Ishikawa (cell line): ENCODE data around the gene CD48.

Experiments used
- CREB1 ChIP-seq: IDR thresholded peaks from 2 replicates; pipeline ENCODE4 v1.6.1; 2012; ENCODE audit warnings: low read depth
- EGR1 ChIP-seq: IDR thresholded peaks from 2 replicates; pipeline ENCODE4 v1.6.1; 2012
- EP300 ChIP-seq: IDR thresholded peaks from 2 replicates; pipeline ENCODE4 v1.6.1; 2012; ENCODE audit warnings: borderline replicate concordance
- NFIC ChIP-seq: IDR thresholded peaks from 2 replicates; pipeline ENCODE4 v1.6.1; 2012
- RAD21 ChIP-seq: IDR thresholded peaks from 2 replicates; pipeline ENCODE4 v1.6.1; 2012; ENCODE audit warnings: low read depth
- TAF1 ChIP-seq: IDR thresholded peaks from 2 replicates; pipeline ENCODE4 v1.6.1; 2012; ENCODE audit warnings: low read depth, mild to moderate bottlenecking
- YY1 ChIP-seq: IDR thresholded peaks from 2 replicates; pipeline ENCODE4 v1.6.1; 2012; ENCODE audit warnings: low read depth
- TF ChIP-seq, protein P1 (sequence below): IDR thresholded peaks from 2 replicates; pipeline ENCODE4 v1.6.1; 2012
- TF ChIP-seq, protein P2 (sequence below): IDR thresholded peaks from 2 replicates; pipeline ENCODE4 v1.6.1; 2012

DNA sequence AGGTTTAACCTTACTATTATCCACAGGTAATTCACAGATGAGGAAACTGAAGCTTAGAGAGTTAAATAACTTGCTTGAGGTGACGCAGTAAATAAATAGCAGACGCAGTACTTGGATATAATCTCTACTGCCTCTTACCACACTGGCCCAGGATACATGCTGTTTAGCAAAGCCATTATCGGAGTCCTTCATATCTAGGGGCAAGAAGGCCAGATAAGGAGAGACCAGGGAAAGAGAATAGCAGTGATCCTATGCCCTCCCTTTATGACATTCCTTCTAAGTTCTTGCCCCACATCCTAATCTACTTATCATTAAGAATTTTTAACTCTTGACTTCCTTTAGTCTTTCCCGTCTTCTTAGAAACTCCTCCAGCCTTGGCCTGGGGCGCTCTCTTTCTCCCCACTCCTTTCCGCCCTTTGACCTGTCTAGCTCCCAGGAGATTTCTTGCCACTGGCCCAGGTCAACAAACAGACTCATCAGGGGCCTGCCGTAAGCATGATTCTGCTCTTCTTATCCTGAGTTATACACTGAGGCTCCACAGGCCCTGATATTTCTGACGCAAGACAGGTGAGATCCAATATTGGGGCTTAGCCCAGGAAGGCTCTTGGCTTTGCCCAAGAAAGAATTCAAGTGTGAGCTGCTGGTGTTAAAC is 53.3 kb downstream of the CD48 start:
- TF ChIP-seq, protein P1, sequence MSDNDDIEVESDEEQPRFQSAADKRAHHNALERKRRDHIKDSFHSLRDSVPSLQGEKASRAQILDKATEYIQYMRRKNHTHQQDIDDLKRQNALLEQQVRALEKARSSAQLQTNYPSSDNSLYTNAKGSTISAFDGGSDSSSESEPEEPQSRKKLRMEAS: no peak
- TF ChIP-seq EP300 (no peak), RAD21 (no peak), TAF1 (no peak), EGR1 (no peak), CREB1 (no peak), YY1 (no peak), NFIC (no peak)
- TF ChIP-seq, protein P2, sequence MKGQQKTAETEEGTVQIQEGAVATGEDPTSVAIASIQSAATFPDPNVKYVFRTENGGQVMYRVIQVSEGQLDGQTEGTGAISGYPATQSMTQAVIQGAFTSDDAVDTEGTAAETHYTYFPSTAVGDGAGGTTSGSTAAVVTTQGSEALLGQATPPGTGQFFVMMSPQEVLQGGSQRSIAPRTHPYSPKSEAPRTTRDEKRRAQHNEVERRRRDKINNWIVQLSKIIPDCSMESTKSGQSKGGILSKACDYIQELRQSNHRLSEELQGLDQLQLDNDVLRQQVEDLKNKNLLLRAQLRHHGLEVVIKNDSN: no peak
